GM21619 (cell line): ENCODE results near the gene MRPS33.
"Not testable (repeated sequence)": the region's sequence is repeated elsewhere in the genome, so short reads cannot be mapped to it uniquely, and the experiment has no call there.

Experiments
- ATAC-seq: cut with Tn5 transposase; IDR thresholded peaks from one replicate; pipeline ENCODE4 v1.9.1; 2021; ENCODE audit not compliant: unreplicated experiment

MRPS33 gene

DNA sequence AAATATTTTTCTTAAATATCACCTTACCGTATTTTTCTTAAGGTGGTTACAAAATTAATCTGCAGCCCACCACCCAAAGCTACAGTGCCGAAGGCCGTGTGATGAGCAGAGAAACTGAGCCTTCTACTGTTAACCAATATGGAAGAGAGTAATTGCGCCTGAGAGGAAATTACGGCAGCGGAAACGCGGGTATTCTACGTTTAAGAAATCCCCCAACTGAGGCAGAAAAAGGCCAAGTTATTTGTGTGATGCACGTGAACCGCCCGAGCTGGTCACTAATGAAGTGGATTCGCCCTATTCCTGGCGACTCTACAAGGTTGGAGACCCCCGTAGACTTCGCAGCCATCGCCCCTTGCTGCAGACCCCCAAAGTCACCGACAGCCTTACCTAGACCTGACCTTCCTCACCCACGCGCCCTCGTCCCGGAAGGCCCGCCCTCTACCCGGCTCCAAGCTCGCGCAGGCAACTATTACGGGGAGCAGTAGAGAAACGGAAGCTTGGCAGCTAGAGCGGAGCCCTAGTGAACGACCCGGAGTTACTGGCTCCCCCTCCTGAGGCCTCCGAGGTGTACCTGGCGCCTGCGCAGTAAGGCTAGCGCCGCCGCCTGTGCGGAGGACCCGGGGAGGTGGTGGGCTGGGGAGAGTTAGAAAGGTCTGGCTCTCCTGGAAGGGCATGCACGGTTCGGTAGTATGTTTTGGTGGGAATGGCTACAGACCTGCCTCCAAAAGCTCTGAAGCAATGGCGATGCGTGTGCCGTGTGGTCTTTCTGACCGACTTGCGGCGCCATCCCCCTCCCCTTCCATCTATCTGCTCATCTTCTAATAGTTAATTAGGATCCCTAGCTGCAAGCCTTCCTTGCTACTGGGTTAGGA lies at the start of gene MRPS33:
Gene MRPS33, minus strand, starts transcription at position 429 of the 872 bp plus-strand sequence. CDS start 4,319 bp downstream, outside the sequence.
- ATAC-seq, result peak; percentile 98

DNA sequence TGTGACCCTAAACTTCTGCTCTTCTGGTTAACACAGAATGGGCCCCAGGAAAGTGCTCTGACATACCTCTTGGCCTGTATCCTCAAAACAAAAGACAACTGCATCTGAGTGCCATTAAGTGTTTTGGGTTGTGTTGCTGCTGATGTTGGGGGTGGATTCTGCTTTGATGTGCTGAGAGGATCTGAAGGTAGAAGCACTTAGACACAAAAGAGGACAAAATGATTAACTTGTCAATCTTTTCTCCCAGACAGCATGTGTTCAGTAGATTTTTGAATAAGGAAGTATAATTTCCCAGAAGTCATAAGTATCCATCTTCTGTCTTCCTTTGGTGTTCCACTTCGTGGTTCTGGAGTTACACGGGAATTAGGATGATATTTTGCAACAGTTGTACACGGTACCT lies 43.0 kb upstream of the MRPS33 start:
- no peak for ATAC-seq

DNA sequence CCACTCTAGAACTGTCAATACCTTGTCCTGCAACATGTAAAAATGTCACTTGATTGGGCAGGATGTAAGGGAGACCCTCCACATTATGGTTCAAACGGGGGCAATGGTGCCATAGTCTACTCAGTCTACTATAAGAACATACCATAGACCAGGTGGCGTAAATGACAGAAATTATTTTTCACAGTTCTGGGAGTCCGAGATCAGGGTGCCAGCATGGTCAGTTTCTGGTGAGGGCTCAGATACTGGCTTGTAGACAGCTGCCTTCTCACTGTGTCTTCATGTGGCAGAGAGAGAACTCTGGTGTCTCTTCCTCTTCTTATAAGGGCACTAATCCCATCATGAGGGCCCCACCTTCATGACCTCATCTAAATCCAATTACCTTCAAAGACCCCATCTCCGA lies 40.4 kb upstream of the MRPS33 start:
- no peak for ATAC-seq

DNA sequence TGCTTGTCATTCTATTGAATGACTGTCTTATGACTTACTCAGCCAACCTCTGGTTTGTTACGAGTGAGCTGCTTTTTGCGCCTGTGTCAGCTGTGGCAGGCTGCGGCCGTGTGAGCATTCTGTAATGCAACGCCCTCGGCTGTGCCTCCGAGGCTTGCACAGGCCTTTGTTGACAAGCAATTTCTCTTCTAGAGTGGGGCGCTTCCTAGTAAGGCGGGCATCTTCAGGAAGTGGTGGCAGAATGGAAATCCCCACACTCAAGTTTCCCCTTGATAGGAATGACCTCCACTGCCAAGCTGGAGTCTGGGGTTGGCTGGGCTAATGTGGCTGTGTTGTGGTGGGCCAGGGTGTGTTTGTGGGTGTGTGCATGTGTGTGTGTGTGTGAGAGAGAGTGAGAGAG lies 38.9 kb upstream of the MRPS33 start:
- no peak for ATAC-seq

DNA sequence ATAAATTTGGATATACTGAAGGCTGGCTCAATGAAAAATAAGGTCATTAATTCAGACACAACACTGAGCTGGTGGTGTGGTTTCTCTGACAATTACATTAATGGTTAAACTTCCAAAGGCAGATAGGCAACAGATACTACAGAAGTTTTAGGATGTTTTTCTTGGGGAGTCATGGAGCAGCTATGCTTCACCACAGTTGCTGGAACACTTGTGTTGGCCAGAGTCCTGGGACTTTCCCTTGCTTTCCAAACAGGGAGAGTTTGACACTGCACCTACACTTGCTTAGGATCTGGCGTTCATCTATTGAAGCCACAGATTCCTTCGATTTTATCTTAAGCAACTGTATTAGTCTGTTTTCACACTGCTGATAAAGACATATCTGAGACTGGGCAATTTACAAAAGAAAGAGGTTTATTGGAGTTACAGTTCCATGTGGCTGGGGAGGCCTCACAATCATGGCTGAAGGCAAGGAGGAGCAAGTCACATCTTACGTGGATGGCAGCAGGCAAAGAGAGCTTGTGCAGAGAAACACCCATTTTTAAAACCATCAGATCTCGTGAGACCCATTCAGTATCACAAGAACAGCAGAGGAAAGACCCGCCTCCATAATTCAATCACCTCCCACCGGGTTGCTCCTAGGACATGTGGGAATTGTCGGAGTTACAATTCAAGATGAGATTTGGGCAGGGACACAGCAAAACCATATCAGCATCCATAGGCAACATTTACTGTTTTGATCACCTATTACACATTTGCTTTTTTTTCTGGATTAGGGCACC lies 31.3 kb upstream of the MRPS33 start:
- ATAC-seq, result no peak

DNA sequence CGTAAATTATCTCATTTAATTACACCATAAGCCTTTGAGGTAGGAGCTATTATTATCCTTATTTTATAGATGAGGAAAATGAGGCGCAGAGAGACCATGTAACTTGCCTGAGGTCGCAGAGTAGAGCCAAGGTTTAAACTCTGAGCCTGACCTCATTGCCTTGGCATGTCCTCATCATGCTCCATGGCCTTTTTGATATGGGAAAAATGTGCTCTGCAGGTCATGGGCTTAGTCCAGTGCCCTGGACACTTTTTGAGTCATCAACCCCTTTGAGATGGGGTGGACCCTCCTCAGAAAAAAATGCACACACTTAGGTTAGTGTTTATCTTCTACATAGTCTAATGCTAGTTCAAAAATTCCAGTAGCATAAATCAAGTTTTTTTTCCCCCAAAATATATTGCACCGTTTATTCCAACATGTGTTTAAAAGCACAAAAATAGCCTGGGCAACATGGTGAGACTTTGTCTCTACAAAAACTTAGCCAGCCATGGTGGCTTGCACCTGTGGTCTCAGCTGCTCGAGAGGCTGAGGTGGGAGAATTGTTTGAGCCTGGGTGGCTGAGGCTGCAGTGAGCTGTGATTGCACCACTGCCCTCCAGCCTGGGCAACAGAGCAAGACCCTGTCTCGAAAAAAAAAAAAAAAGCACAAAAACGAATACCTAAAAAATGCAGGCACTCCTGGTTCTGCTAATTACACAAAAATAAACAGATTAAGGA lies 30.5 kb upstream of the MRPS33 start:
- no peak for ATAC-seq

DNA sequence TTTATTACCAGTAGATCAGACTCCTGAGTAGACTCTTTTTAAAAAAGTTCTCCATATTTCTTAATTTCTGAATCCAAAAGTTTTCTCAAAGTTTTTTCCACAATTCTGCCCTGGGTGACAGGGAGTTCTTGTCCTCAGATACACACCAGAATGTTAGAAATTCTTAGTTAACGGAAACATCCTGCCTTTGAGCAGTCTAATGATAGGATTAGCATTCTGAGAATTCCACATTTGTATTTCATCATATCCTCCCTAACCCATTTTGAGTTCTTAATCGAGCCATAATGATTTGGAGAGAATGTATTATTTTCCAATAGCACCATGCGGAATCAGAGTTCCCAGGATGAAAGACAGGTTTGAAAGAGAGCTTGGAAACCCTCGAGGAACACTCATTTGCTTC lies 28.9 kb upstream of the MRPS33 start:
- ATAC-seq, result no peak

DNA sequence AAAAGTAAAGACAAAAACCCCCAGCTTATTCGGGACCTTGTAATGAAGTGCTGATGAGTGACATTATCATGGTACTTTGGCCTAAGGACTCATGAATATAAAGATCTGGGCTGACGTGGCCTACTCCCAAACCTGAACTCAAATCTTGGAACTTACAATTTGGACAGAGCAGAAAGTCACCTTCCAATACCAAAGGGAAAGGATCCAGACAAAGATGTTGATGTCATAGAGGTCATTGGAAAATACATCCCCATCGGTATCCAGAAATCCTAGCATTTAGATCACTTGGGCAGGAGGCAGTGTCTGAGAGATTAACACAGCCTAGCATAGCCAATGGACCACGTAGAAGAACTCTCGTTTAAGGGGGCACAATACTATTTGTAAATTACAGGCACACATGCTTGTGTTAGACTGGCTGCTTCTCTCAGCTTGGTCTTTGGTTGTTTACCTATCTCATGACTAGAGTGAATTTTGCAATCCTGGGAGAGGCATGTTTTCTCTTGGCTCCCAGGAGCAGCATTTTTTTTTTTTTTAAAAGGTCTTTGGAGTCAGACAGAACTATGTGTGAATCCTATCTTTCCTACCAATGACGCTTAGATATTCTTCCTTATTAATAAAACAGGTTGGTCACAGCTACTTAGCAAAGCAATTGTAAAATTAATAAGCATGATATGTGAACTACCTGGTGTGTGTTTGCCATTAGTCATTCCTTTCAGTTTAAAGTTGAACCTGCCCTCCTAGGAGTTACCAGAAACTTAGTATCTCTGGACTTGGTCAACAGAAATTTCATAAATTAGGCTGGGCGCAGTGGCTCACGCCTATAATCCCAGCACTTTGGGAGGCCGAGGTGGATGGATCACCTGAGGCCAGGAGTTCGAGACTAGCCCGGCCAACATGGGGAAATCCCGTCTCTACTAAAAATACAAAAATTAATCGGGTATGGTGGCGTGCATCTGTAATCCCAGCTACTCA lies 27.8 kb upstream of the MRPS33 start:
- ATAC-seq, result no peak

DNA sequence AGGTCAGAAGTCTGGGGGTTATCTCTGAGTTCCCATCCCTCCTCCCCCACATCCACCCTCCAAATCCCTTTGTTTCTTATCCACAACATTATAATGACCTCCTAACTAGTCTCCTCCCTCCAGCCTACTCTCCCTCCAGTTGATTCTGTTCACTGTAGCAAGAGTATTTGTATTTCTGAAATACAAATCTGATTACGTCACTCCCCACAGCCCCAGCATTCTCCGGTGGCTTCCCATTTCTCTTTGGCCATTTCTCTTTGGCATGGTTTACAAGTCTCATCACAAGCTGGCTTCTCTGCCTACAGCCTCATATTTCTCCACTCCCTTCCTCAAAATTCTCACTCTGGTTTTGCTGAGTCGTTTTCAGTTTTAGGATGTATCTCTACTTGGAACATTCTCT lies 24.6 kb upstream of the MRPS33 start:
- no peak for ATAC-seq

DNA sequence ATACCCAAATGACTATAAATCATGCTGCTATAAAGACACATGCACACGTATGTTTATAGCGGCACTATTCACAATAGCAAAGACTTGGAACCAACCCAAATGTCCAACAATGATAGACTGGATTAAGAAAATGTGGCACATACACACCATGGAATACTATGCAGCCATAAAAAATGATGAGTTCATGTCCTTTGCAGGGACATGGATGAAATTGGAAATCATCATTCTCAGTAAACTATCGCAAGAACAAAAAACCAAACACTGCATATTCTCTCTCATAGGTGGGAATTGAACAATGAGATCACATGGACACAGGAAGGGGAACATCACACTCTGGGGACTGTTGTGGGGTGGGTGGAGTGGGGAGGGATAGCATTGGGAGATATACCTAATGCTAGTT lies 23.3 kb upstream of the MRPS33 start:
- ATAC-seq, result not testable (repeated sequence)

DNA sequence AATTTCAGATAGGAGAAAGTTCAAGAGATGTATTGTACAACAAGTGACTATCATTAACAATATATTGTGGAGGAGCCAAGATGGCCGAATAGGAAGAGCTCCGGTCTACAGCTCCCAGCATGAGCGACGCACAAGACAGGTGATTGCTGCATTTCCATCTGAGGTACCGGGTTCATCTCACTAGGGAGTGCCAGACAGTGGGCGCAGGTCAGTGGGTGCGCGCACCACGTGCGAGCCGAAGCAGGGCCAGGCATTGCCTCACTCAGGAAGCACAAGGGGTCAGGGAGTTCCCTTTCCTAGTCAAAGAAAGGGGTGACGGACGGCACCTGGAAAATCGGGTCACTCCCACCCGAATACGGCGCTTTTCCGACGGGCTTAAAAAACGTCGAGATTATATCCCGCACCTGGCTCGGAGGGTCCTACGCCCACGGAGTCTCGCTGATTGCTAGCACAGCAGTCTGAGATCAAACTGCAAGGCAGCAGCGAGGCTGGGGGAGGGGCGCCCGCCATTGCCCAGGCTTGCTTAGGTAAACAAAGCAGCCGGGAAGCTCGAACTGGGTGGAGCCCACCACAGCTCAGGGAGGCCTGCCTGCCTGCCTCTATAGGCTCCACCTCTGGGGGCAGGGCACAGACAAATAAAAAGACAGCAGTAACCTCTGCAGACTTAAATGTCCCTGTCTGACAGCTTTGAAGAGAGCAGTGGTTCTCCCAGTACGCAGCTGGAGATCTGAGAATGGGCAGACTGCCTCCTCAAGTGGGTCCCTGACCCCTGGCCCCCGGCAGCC lies 18.0 kb upstream of the MRPS33 start:
- not testable (repeated sequence) for ATAC-seq

DNA sequence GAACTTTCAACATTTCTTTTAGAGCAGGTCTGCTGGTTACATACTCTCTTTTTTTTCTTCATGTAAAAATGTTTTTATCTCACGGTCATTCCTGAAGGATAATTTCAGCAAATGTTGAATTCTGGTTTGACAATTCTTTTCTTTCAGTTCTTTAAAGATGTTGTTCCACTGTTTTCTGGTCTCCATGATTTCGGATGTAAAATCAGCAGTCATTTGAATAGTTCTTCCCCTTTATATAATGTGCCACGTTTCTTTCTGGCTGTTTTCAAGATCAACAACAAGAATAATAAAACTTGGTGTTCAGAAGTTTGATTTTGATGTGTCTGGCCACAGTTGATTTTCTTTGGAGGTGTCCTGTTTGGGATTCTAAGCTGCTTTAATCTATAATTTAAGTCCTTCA lies 14.0 kb upstream of the MRPS33 start:
- no peak for ATAC-seq

DNA sequence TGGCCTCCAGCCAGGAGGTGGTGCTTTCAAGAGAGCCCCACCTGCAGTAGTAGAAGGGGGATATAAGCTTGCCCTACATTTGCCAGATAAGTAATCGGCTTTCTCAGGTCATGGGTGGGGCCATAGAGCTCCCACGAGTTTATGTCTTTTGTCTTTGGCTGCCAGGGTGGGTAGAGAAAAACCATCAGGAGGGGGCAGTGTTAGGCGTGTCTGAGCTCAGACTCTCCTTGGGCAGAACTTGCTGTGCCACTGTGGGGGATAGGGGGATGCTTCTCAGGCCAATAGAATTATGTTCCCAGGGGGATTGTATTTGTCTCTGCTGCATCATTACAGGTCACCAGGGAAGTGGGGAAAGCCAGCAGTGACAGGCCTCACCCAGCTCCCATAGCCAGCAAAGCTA lies 12.3 kb upstream of the MRPS33 start:
- no peak for ATAC-seq

DNA sequence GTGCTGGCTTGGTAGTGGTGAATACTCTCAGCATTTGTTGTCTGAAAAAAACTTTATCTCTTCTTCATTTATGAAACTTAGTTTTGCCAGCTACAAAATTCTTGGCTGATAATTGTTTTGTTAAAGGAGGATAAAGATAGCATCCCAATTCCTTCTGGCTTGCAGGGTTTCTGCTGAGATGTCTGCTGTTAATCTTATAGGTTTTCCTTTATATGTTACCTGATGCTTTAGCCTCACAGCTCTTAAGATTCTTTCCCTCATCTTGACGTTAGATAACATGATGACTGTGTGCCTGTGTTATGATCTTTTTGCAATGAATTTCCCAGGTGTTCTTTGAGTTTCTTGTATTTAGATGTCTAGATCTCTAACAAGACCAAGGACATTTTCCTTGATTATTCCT lies 9.9 kb upstream of the MRPS33 start:
- ATAC-seq, result no peak

DNA sequence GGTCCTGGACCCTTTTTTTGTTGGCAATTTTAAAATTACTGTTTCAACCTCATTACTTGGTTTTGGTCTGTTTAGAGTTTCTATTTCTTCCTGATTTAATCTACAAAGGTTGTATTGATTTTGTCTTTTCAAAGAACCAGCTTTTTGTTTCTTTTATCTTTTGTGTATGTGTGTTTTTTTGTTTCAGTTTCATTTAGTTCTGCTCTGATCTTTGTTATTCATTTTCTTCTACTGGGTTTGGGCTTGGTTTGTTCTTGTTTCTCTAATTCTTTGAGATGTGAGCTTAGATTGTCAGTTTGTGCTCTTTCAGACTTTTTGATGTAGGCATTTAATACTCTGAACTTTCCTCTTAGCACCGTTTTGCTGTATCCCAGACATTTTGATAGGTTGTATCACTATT lies 8.5 kb upstream of the MRPS33 start:
- no peak for ATAC-seq

DNA sequence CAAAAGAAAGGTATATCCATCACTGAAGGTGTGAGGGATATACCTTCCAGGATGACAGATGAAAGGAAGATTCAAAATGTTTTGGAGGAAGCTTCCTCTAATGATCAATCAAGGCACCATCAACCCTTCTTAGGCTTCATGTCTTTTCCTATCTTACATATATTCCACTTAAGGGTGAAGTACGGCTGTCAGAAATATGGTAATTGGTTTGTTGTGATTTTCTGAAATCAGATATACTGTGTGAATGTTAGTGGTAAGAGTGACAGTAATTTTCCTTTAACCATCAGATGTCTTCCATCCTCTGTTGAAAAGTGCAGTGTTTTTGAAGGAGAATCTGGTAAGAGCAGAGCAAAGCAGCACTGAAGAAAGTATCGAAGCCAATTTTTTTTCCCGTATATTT lies 2.8 kb upstream of the MRPS33 start:
- ATAC-seq, result no peak

DNA sequence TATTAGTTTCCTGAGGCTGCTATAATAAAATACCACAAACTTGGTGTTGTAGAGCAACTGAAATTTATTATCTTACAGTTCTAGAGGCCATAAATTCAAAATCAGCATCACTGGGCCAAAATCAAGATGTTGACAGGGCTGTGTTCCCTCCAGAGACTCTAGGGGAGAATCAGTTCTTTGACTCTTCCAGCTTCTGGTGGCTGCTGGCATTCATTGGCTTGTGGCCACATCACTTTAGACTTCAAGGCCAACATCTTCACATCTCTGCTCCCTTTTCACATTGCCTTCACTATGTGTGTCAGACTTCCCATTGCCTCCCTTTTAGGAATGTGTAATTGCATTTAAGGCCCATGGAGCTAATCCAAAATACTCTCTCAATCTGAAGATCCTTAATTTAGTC lies 1.6 kb upstream of the MRPS33 start:
- no peak for ATAC-seq

DNA sequence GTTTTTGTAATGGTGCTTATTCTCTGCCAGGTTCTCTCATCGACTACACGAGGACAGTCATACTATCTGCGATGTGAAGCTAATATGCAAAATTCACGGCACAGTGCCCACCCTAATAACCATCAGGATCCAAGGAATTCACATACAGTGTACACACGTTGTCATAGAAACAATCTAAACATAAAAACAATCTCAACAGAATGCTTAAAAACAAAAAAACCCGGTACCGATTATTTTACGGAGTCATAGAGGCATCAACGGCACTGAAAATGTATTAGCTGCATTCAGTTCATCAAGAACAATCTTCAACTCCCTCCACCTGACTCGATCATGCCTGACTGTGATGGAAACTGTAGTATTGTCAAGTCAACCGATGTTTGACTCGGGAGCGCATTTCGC lies 628 bp downstream of the MRPS33 start:
- ATAC-seq, result peak; percentile 3

DNA sequence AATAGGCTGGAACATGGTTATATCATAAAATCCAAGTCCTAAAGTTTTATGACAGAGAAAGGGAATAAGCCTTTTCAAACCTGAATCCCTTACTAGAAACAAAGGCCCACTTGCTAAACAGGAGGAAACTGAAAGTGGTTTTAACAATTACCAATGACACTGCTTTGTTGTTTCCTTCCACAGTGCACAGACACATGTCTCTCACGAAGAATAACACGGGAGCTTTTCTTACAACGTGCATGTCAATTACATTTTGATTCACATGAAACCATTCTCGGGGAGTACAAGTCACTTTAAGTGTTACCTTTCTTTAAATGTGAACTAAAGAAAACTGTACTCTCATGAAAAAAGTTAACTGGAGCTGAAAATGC lies 1.4 kb downstream of the MRPS33 start:
- ATAC-seq, result no peak
